K562 (cell line): ENCODE data around the gene GNRHR. TPM values are rescaled to one million over a fixed set of nuclear protein-coding genes. Genes with fewer than 3 reads are reported as not detected.

Experiments used
- ATF6 ChIP-seq: sonication (generic); formaldehyde crosslinking; IDR thresholded peaks from 2 replicates; pipeline ENCODE4 v1.4.0; 2020; ENCODE audit warnings: mild to moderate bottlenecking, missing genetic modification reagents
- BRCA1 ChIP-seq, 2 experiments: fragments of 450-650 bp in 1 of 2; sonication (generic) in 1 of 2; formaldehyde crosslinking in 1 of 2; IDR thresholded peaks; 2 replicates each; pipeline versions ENCODE4 v1.5.0 to v1.6.1; 2017 to 2020; ENCODE audit warnings: mild to moderate bottlenecking in 1 of 2, missing genetic modification reagents in 1 of 2
- CC2D1A ChIP-seq: fragments of 450-650 bp; IDR thresholded peaks from 2 replicates; pipeline ENCODE4 v1.6.1; 2017; ENCODE audit warnings: mild to moderate bottlenecking
- COPS2 ChIP-seq: fragments of 450-650 bp; conservative IDR thresholded peaks from 2 replicates; pipeline ENCODE4 v1.6.1; 2016; ENCODE audit warnings: mild to moderate bottlenecking, moderate library complexity
- CREBBP ChIP-seq: IDR thresholded peaks from one replicate; pipeline ENCODE4 v1.6.1; 2012; ENCODE audit warnings: low read depth, mild to moderate bottlenecking, control low read depth, inconsistent platforms, low read length
- DIDO1 ChIP-seq: fragments of 450-650 bp; IDR thresholded peaks from 2 replicates; pipeline ENCODE4 v1.6.1; 2016; ENCODE audit warnings: low read depth, missing biosample characterization, missing genetic modification characterization
- FOXM1 ChIP-seq, 2 experiments: fragments of 450-650 bp in 1 of 2; sonication (generic) in 1 of 2; formaldehyde crosslinking in 1 of 2; IDR thresholded peaks; 2 replicates each; pipeline versions ENCODE4 v1.6.1 to v1.9.0; 2017 to 2022; ENCODE audit warnings: low read depth in 2 of 2, mild to moderate bottlenecking in 2 of 2, missing genetic modification reagents in 1 of 2, moderate library complexity in 1 of 2
- GATAD2B ChIP-seq: fragments of 450-650 bp; IDR thresholded peaks from 2 replicates; pipeline ENCODE4 v1.6.1; 2017; ENCODE audit warnings: mild to moderate bottlenecking, borderline replicate concordance
- ID3 ChIP-seq, 2 experiments: fragments of 250-450 bp in 1 of 2; fragments of 450-650 bp in 1 of 2; sonication (Bioruptor Pico) in 1 of 2; IDR thresholded peaks; 2 replicates each; pipeline versions ENCODE4 v1.6.1 to v1.8.0; 2016 to 2021; ENCODE audit warnings: mild to moderate bottlenecking in 2 of 2, moderate library complexity in 2 of 2, missing compliant biosample characterization in 1 of 2, missing genetic modification characterization in 1 of 2
- NCOA4 ChIP-seq: fragments of 450-650 bp; IDR thresholded peaks from 2 replicates; pipeline ENCODE4 v1.6.1; 2018; ENCODE audit warnings: mild to moderate bottlenecking; ENCODE audit not compliant: partially characterized antibody
- NEUROD1 ChIP-seq: fragments of 150-350 bp; IDR thresholded peaks from 2 replicates; pipeline ENCODE4 v1.6.1; 2014; ENCODE audit warnings: borderline replicate concordance, low read length, low read depth; ENCODE audit not compliant: partially characterized antibody
- NFXL1 ChIP-seq: fragments of 450-650 bp; formaldehyde crosslinking; IDR thresholded peaks from 2 replicates; pipeline ENCODE4 v1.4.0; 2021; ENCODE audit warnings: mild to moderate bottlenecking
- PHB2 ChIP-seq: fragments of 450-650 bp; IDR thresholded peaks from 2 replicates; pipeline ENCODE4 v1.6.1; 2017; ENCODE audit warnings: low read depth
- RB1 ChIP-seq: fragments of 450-650 bp; IDR thresholded peaks from 2 replicates; pipeline ENCODE4 v1.6.1; 2017; ENCODE audit warnings: low read depth, mild to moderate bottlenecking
- SRSF7 ChIP-seq: fragments of 200-400 bp; formaldehyde crosslinking; optimal IDR thresholded peaks from 2 replicates; pipeline ENCODE3; 2017; ENCODE audit warnings: mild to moderate bottlenecking, low read depth, low read length
- ZNF197 ChIP-seq: fragments of 200-800 bp; sonication (Bioruptor generic); IDR thresholded peaks from 2 replicates; pipeline ENCODE4 v1.6.1; 2016; ENCODE audit warnings: low read depth, missing genetic modification characterization, missing compliant biosample characterization
- ZNF695 ChIP-seq: fragments of 450-650 bp; formaldehyde crosslinking; IDR thresholded peaks from 2 replicates; pipeline ENCODE4 v1.4.0; 2020; ENCODE audit warnings: mild to moderate bottlenecking, moderate library complexity
- ZNF785 ChIP-seq: fragments of 250-450 bp; sonication (Bioruptor Pico); IDR thresholded peaks from 2 replicates; pipeline ENCODE4 v1.4.0; 2020; ENCODE audit warnings: mild to moderate bottlenecking
- polyA plus RNA-seq, 8 experiments: library from polyadenylated mRNA; depleted of rRNA in 4 of 8; stranded (reverse) in 5 of 8; unstranded in 3 of 8; fragments of >200 nt; fragmentation: Nextera tagmentation in 2 of 8; fragmentation: Illumina TruSeq in 1 of 8; extraction: Ambion mirVana in 2 of 8; extraction: Trizol in 1 of 8; gene quantifications; 2 replicates each; pipeline versions ENCODE4 v1.2.1 to v1.2.3, GENCODE V29; 2011 to 2014; ENCODE audit warnings: inconsistent platforms in 1 of 8, missing spikeins in 1 of 8
- total RNA-seq, 7 experiments: library from RNA; depleted of rRNA in 6 of 7; stranded (reverse); fragments of >200 nt in 6 of 7; fragmentation: Illumina TruSeq in 2 of 7; extraction: Trizol in 2 of 7; gene quantifications; 2 replicates each; pipeline versions ENCODE4 v1.2.1 to v1.2.3, GENCODE V29; 2011 to 2021; ENCODE audit warnings: low replicate concordance in 1 of 7
- TF ChIP-seq, protein P1 (sequence below): IDR thresholded peaks from 3 replicates; pipeline ENCODE4 v1.6.1; 2011; ENCODE audit warnings: borderline replicate concordance, mild to moderate bottlenecking; ENCODE audit not compliant: insufficient read length, insufficient read depth
- TF ChIP-seq, protein P2 (sequence below), 2 experiments: IDR thresholded peaks; 2 replicates each; pipeline ENCODE4 v1.6.1; 2012; ENCODE audit warnings: improper control_type of control experiment in 2 of 2, low read depth in 2 of 2, low read length in 2 of 2, borderline replicate concordance in 1 of 2
- TF ChIP-seq, protein P3 (sequence below): fragments of 250-450 bp; sonication (Bioruptor Pico); IDR thresholded peaks from 2 replicates; pipeline ENCODE4 v1.6.1; 2021; ENCODE audit warnings: mild to moderate bottlenecking

GNRHR gene
- total and polyA plus RNA-seq, 9 of the 15 experiments (the other 6 are each of a cell fraction or from before 2014, with no cell fraction given), result 0.06 to 0.13 TPM; not detected in 7

DNA sequence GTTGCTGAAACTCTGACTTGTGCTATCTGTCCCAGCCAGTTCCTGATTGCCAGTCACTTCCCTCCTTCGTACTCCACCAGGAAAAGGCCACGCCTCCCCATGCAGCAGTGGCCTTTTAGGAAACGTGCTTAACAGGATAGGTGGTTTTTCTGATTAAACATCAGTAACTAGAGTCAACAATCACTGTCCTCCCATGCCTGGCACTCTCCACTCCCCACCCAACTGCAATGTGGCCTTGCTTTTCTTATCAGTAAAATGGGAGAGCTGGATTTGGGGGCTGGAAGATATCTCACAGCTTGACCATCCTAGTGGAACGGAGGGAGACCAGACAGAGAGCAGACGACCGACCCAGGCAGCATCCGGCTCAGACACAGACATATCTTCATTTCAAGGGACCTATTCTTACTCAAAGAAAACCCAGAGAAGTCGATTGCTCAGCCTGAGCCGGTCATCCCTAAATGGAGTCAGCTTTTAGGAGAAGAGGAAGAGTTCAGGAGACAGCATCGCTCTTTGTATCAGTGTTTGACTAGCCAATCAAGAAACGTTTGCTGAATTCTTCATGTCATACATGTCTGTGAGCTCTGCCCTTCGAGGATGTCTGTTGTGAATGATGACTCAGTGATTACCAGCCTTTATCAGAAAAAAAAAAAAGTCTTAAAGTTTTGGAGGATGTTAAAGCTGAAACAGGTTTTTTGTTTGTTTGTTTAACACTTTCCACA lies 40.5 kb downstream of the GNRHR start (continued):
- no peak for TF ChIP-seq RB1
- no peak for TF ChIP-seq ZNF695 (CRISPR knock-in tag)
- TF ChIP-seq NEUROD1, result no peak
- TF ChIP-seq PHB2, result no peak
- no peak for TF ChIP-seq FOXM1 (IDR thresholded peaks at IDR 0.05; ENCODE audit: low read depth)
- TF ChIP-seq FOXM1 (CRISPR knock-in tag; IDR thresholded peaks at IDR 0.05; ENCODE audit: low read depth), result no peak
- TF ChIP-seq, protein P1, sequence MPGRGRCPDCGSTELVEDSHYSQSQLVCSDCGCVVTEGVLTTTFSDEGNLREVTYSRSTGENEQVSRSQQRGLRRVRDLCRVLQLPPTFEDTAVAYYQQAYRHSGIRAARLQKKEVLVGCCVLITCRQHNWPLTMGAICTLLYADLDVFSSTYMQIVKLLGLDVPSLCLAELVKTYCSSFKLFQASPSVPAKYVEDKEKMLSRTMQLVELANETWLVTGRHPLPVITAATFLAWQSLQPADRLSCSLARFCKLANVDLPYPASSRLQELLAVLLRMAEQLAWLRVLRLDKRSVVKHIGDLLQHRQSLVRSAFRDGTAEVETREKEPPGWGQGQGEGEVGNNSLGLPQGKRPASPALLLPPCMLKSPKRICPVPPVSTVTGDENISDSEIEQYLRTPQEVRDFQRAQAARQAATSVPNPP, result no peak
- no peak for TF ChIP-seq NFXL1 (CRISPR knock-in tag)
- no peak for TF ChIP-seq COPS2
- TF ChIP-seq ZNF197, result no peak
- no peak for TF ChIP-seq ATF6 (CRISPR knock-in tag)
- TF ChIP-seq SRSF7, result no peak
- no peak for TF ChIP-seq CREBBP
- TF ChIP-seq, protein P2, sequence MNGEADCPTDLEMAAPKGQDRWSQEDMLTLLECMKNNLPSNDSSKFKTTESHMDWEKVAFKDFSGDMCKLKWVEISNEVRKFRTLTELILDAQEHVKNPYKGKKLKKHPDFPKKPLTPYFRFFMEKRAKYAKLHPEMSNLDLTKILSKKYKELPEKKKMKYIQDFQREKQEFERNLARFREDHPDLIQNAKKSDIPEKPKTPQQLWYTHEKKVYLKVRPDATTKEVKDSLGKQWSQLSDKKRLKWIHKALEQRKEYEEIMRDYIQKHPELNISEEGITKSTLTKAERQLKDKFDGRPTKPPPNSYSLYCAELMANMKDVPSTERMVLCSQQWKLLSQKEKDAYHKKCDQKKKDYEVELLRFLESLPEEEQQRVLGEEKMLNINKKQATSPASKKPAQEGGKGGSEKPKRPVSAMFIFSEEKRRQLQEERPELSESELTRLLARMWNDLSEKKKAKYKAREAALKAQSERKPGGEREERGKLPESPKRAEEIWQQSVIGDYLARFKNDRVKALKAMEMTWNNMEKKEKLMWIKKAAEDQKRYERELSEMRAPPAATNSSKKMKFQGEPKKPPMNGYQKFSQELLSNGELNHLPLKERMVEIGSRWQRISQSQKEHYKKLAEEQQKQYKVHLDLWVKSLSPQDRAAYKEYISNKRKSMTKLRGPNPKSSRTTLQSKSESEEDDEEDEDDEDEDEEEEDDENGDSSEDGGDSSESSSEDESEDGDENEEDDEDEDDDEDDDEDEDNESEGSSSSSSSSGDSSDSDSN (IDR thresholded peaks at IDR 0.05; ENCODE audit: borderline replicate concordance in 1 of 2, low read depth in 2 of 2, low read length in 2 of 2), result no peak
- no peak for TF ChIP-seq ID3 (CRISPR knock-in tag; IDR thresholded peaks at IDR 0.05)
- TF ChIP-seq ID3 (tag; IDR thresholded peaks at IDR 0.05), result no peak
- TF ChIP-seq NCOA4, result no peak
- no peak for TF ChIP-seq GATAD2B
- no peak for TF ChIP-seq ZNF785 (CRISPR knock-in tag)
- TF ChIP-seq, protein P3, sequence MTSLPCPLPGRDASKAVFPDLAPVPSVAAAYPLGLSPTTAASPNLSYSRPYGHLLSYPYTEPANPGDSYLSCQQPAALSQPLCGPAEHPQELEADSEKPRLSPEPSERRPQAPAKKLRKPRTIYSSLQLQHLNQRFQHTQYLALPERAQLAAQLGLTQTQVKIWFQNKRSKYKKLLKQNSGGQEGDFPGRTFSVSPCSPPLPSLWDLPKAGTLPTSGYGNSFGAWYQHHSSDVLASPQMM (CRISPR knock-in tag), result no peak
- no peak for TF ChIP-seq DIDO1 (tag)
- no peak for TF ChIP-seq BRCA1 (IDR thresholded peaks at IDR 0.05)
- TF ChIP-seq BRCA1 (CRISPR knock-in tag; IDR thresholded peaks at IDR 0.05), result no peak
- no peak for TF ChIP-seq CC2D1A
